HG02763 (cell line): Measurements from ENCODE around the gene AGPAT2.

Experiments
- ATAC-seq: cut with Tn5 transposase; IDR thresholded peaks from one replicate; pipeline ENCODE4 v1.9.1; 2021; ENCODE audit warnings: mild to moderate bottlenecking, moderate library complexity; ENCODE audit not compliant: unreplicated experiment

The AGPAT2 gene

GRCh38 chr9:136675477-136676296, 11.6 kb downstream of the AGPAT2 start:
- no peak for ATAC-seq

GRCh38 chr9:136674786-136675349, 12.4 kb downstream of the AGPAT2 start:
- no peak for ATAC-seq

- no peak for ATAC-seq
Observed at GRCh38 chr9:136673975-136674785, 13.1 kb downstream of the AGPAT2 start.

GRCh38 chr9:136673088-136673974, 13.9 kb downstream of the AGPAT2 start:
- ATAC-seq = no peak

- ATAC-seq = no peak
Observed at GRCh38 chr9:136672431-136673087, 14.7 kb downstream of the AGPAT2 start.

GRCh38 chr9:136671646-136672430, 15.4 kb downstream of the AGPAT2 start:
- no peak for ATAC-seq

- no peak for ATAC-seq
Observed at GRCh38 chr9:136671254-136671614, 16.0 kb downstream of the AGPAT2 start.

GRCh38 chr9:136670576-136671253, 16.5 kb downstream of the AGPAT2 start:
- no peak for ATAC-seq

- no peak for ATAC-seq
Observed at GRCh38 chr9:136669791-136670464, 17.3 kb downstream of the AGPAT2 start.

- ATAC-seq = no peak
Observed at GRCh38 chr9:136668983-136669790, 18.1 kb downstream of the AGPAT2 start.

GRCh38 chr9:136667940-136668760, 19.1 kb downstream of the AGPAT2 start:
- ATAC-seq = no peak

- ATAC-seq = no peak
Observed at GRCh38 chr9:136667214-136667939, 19.9 kb downstream of the AGPAT2 start.

- ATAC-seq = no peak
Observed at GRCh38 chr9:136666372-136667213, 20.7 kb downstream of the AGPAT2 start.

GRCh38 chr9:136665704-136666371, 21.4 kb downstream of the AGPAT2 start:
- no peak for ATAC-seq
